CD4-positive, alpha-beta memory T cell (primary cell): Measurements from ENCODE around the gene PIGZ. TPM values are rescaled to one million over a fixed set of nuclear protein-coding genes. Genes with fewer than 3 reads are reported as not detected.

ENCODE experiments used
- CTCF ChIA-PET: fragments of 350-600 bp; sonication (Branson Sonifier 250); formaldehyde crosslinking; loops from one replicate; lab custom pipeline; 2021; ENCODE audit warnings: inconsistent platforms; ENCODE audit not compliant: partially characterized antibody; lab: Charles Lee
- POLR2A ChIA-PET: fragments of 350-600 bp; sonication (Branson Sonifier 250); formaldehyde crosslinking; loops from one replicate; lab custom pipeline; 2021; ENCODE audit not compliant: partially characterized antibody; lab: Charles Lee
- DNase-seq, 5 donors: peaks; one replicate each; pipeline versions ENCODE4 v3.0.0 to v3.0.0-alpha.2; 2020 to 2022; ENCODE audit warnings: mixed read lengths in 1 of 5
- H3K27ac ChIP-seq: one replicate; pipeline ENCODE4 v1.7.0; 2013; ENCODE audit warnings: low read depth, low read length
- H3K27me3 ChIP-seq: 2 replicates; pipeline ENCODE4 v1.7.0; 2013; ENCODE audit warnings: mild to moderate bottlenecking, low read length, moderate library complexity; ENCODE audit not compliant: insufficient read depth
- H3K36me3 ChIP-seq: 2 replicates; pipeline ENCODE4 v1.7.0; 2013; ENCODE audit warnings: mild to moderate bottlenecking, low read length, moderate library complexity; ENCODE audit not compliant: insufficient read depth
- H3K4me1 ChIP-seq: 2 replicates; pipeline ENCODE4 v1.7.0; 2013; ENCODE audit warnings: mild to moderate bottlenecking, low read length, moderate library complexity; ENCODE audit not compliant: insufficient read depth
- H3K4me3 ChIP-seq, 2 donors: one replicate each; pipeline ENCODE4 v1.7.0; 2013; ENCODE audit warnings: low read length in 2 of 2, mild to moderate bottlenecking in 1 of 2
- H3K9me3 ChIP-seq, 2 donors: one replicate each; pipeline ENCODE4 v1.7.0; 2013; ENCODE audit warnings: low read length in 2 of 2, control low read depth in 1 of 2; ENCODE audit not compliant: control insufficient read depth in 1 of 2
- H3K27ac Mint-ChIP-seq, 7 donors: one replicate each; pipeline ENCODE4 v1.8.0; 2020 to 2021; ENCODE audit warnings: mixed read lengths in 7 of 7, mild to moderate bottlenecking in 6 of 7, inconsistent platforms in 3 of 7, moderate library complexity in 3 of 7
- H3K27me3 Mint-ChIP-seq, 2 donors: one replicate each; pipeline ENCODE4 v1.8.0; 2020 to 2021; ENCODE audit warnings: mixed read lengths in 2 of 2
- H3K36me3 Mint-ChIP-seq, 2 donors: one replicate each; pipeline ENCODE4 v1.8.0; 2020 to 2021; ENCODE audit warnings: mixed read lengths in 2 of 2, inconsistent platforms in 1 of 2, mild to moderate bottlenecking in 1 of 2
- H3K4me1 Mint-ChIP-seq, 4 donors: one replicate each; pipeline ENCODE4 v1.8.0; 2020 to 2021; ENCODE audit warnings: mixed read lengths in 4 of 4, mild to moderate bottlenecking in 1 of 4
- H3K4me3 Mint-ChIP-seq, 8 donors: one replicate each; pipeline ENCODE4 v1.8.0; 2020 to 2021; ENCODE audit warnings: mixed read lengths in 8 of 8, mild to moderate bottlenecking in 7 of 8, moderate library complexity in 6 of 8, inconsistent platforms in 3 of 8
- H3K9me3 Mint-ChIP-seq, 8 donors: one replicate each; pipeline ENCODE4 v1.8.0; 2020 to 2021; ENCODE audit warnings: mixed read lengths in 8 of 8, mild to moderate bottlenecking in 5 of 8, inconsistent platforms in 3 of 8, moderate library complexity in 1 of 8
- intact Hi-C: fragments of 100-400 bp; cut with micrococcal nuclease; formaldehyde crosslinking; loops from one replicate; pipeline ENCODE4 v1.15.1; 2023
- polyA plus RNA-seq, 2 donors: library from polyadenylated mRNA; unstranded; fragments of 300-500 nt; fragmentation: Illumina TruSeq; gene quantifications; one replicate each; pipeline ENCODE4 v1.2.3, GENCODE V29; 2021
- total RNA-seq, 2 experiments: library from RNA; stranded (reverse); gene quantifications; one replicate each; pipeline ENCODE4 v1.2.3, GENCODE V29; 2021

PIGZ gene
- total and polyA plus RNA-seq, 4 experiments from 2014 or later = 0.33 to 1.2 (median 0.56) TPM

DNA sequence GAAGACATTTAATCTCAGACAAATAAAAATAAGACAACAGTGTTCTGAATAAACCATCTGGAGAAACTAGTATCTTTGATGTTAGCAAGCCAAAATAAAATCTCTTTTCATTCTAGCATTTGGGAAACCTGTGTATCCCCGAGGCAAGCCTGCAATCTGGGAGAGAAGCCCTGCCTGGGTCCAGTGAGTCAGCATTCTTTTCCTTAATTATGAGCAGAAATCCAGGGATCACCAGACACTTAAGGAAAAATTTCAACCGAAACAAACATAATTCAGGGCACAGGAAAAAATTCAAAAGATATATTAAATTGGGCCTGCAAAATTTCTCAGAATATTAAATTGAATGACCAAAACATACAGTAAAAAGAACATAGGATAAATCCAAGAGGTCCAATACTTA is 30.5 kb downstream of the PIGZ start:
- no peak for DNase-seq
- H3K36me3 ChIP-seq = peaks cover 52% of the 10 kb centered on the region
- H3K4me3 Mint-ChIP-seq = no peak overlapping the region
- peaks cover 0 to 4% (median 0%) of the 10 kb centered on the region in 8 donors for H3K9me3 Mint-ChIP-seq
- H3K27ac Mint-ChIP-seq = peak overlapping the region in 2 of 7 donors; percentile 52 to 98
- H3K27ac ChIP-seq = no peak overlapping the region
- H3K27me3 ChIP-seq = no peaks in the 10 kb centered on the region
- H3K9me3 ChIP-seq = no peaks in the 10 kb centered on the region
- peaks cover 11 to 41% (median 28%) of the 10 kb centered on the region in 4 donors for H3K4me1 Mint-ChIP-seq
- no peak overlapping the region for H3K4me3 ChIP-seq
- ChIA-PET POLR2A (interaction anchor here (1.5 kb wide), 1 partner anchor 53 kb away, joined by 3 read pairs; no protein-coding TSS in a partner anchor), CTCF (no interaction called here)
- intact Hi-C loops = no loop called here
- H3K4me1 ChIP-seq = peaks cover 21% of the 10 kb centered on the region
- peaks cover 51 to 79% of the 10 kb centered on the region in 2 donors for H3K36me3 Mint-ChIP-seq
- no peaks in the 10 kb centered on the region for H3K27me3 Mint-ChIP-seq

DNA sequence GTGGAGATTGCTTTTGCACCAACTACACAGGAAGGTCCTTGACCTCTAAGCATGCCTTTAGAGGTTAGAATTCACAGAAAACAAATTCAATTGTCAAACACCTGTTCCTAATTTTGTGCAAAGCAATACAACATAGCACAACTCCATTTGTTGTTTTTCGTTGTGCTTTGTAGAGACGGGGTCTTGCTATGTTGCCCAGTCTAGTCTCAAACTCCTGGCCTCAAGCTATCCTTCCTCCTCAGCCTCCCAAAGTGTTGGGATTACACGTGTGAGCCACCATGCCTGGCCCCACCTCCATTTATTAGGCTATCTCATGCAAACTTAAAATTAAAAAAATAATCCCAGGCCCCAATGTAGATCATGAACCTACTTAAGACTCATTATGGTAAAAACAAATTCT is 32.3 kb downstream of the PIGZ start:
- Histone ChIP-seq H3K27me3 (no peaks in the 10 kb centered on the region), H3K4me3 (no peak overlapping the region), H3K9me3 (no peaks in the 10 kb centered on the region), H3K27ac (no peak overlapping the region), H3K36me3 (peaks cover 62% of the 10 kb centered on the region), H3K4me1 (peaks cover 15% of the 10 kb centered on the region)
- no peak for DNase-seq
- no peaks in the 10 kb centered on the region for H3K27me3 Mint-ChIP-seq
- POLR2A ChIA-PET = no interaction called here
- intact Hi-C loops = no loop called here
- peaks cover 7 to 26% (median 15%) of the 10 kb centered on the region in 4 donors for H3K4me1 Mint-ChIP-seq
- H3K9me3 Mint-ChIP-seq = peaks cover 0 to under 1% (median 0%) of the 10 kb centered on the region in 8 donors
- peaks cover 60 to 82% of the 10 kb centered on the region in 2 donors for H3K36me3 Mint-ChIP-seq
- CTCF ChIA-PET = no interaction called here
- no peak overlapping the region for H3K4me3 Mint-ChIP-seq
- no peak overlapping the region for H3K27ac Mint-ChIP-seq

DNA sequence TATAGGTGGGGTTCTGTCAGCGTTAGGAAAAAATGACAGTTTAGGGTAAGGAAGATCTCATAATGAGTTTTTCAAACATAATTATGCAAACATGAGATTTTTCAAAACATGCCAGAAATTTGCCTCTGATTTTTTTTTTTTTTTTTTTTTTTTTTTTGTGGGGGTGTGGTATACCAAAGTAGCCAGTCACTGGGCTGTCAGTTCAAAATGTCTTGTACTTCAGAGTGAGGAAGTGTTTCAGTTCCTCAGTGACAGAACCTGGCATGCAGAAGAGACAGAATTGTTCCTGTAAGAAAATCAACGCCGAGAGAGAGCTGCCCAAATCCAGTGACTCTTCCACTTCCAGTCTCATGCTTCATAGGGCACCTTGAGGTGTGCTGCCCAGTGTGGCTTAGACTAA is 36.0 kb downstream of the PIGZ start:
- H3K36me3 ChIP-seq = peaks cover 75% of the 10 kb centered on the region

DNA sequence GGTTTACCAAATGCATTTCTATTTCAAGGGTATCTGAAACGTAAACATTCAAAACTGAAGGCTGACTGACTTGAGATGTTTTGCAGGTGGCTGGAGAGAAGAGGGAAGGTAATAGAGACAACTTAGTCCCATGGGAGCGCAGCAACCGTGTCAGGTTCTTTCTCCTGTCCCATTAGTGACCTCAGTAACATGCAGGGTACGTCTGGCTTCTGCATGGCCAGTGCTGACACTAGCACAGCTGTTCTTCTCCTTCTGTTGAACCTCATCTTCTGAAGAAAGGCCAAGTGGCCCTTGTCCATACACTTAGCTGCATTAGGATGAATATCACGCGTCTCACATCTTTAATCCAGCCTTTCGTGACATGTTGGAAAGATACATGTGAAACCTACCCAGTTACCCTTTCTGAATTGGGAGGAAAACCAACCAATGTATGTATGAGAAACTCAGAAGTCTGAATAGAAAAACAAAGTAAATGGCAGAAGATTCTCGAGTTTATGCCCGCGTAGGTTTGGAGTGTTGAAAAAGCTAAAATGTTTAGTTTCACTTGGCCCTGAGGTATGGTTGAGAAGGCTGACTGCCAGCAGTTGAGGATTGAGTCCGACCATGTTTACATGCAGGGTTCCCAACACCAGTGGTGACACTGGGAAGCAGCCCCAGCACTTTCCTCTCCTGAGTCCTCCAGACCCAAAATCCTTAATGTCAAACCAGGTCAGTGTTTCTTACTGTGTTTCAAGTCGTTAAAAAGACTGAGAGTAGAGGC is 36.6 kb downstream of the PIGZ start:
- H3K36me3 ChIP-seq = peaks cover 69% of the 10 kb centered on the region
- H3K4me1 Mint-ChIP-seq = no peaks in the 10 kb centered on the region
- no peak overlapping the region for H3K27ac ChIP-seq
- no peaks in the 10 kb centered on the region for H3K9me3 ChIP-seq
- POLR2A ChIA-PET = no interaction called here
- CTCF ChIA-PET = no interaction called here
- H3K36me3 Mint-ChIP-seq = peaks cover 47 to 88% of the 10 kb centered on the region in 2 donors
- peak overlapping the region in 2 of 7 donors; percentile 44 to 46 for H3K27ac Mint-ChIP-seq
- no peak overlapping the region for H3K4me3 ChIP-seq
- no peak for DNase-seq
- H3K9me3 Mint-ChIP-seq = no peaks in the 10 kb centered on the region
- H3K27me3 Mint-ChIP-seq = no peaks in the 10 kb centered on the region
- no peaks in the 10 kb centered on the region for H3K4me1 ChIP-seq
- H3K27me3 ChIP-seq = no peaks in the 10 kb centered on the region
- H3K4me3 Mint-ChIP-seq = no peak overlapping the region
- intact Hi-C loops = no loop called here

More for the DNA sequence above, 36.0 kb downstream of the PIGZ start:
- Histone ChIP-seq H3K4me3 (no peak overlapping the region), H3K4me1 (no peaks in the 10 kb centered on the region), H3K27me3 (no peaks in the 10 kb centered on the region), H3K27ac (no peak overlapping the region), H3K9me3 (no peaks in the 10 kb centered on the region)
- intact Hi-C loops = no loop called here
- no peaks in the 10 kb centered on the region for H3K9me3 Mint-ChIP-seq
- CTCF ChIA-PET = no interaction called here
- H3K27ac Mint-ChIP-seq = peak overlapping the region in 1 of 7 donors; percentile 44
- no peaks in the 10 kb centered on the region for H3K4me1 Mint-ChIP-seq
- no peak overlapping the region for H3K4me3 Mint-ChIP-seq
- H3K27me3 Mint-ChIP-seq = no peaks in the 10 kb centered on the region
- peaks cover 53 to 90% of the 10 kb centered on the region in 2 donors for H3K36me3 Mint-ChIP-seq
- POLR2A ChIA-PET = interaction anchor here (1.6 kb wide), 1 partner anchor 9 kb away, joined by 4 read pairs; no protein-coding TSS in a partner anchor
- no peak for DNase-seq

DNA sequence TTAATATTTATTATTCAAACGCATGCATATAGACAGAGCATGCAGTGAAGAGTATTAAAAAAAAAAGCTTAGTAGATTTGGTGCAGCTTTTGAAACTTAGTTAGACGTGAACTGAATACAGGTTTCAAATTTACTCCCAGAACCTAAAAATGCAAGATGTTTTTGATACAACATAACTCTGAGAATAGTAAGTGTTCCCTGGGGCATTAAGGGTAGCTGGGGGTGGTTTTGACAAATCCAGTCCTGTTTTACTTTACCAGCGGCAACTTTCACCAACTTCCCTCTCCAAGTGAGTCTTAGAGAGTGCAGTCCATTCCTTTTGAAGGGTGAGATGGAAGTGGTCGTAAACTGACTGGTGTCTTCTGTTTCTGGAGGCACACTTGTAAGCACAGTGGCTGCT is 37.5 kb downstream of the PIGZ start:
- H3K9me3 ChIP-seq = no peaks in the 10 kb centered on the region

DNA sequence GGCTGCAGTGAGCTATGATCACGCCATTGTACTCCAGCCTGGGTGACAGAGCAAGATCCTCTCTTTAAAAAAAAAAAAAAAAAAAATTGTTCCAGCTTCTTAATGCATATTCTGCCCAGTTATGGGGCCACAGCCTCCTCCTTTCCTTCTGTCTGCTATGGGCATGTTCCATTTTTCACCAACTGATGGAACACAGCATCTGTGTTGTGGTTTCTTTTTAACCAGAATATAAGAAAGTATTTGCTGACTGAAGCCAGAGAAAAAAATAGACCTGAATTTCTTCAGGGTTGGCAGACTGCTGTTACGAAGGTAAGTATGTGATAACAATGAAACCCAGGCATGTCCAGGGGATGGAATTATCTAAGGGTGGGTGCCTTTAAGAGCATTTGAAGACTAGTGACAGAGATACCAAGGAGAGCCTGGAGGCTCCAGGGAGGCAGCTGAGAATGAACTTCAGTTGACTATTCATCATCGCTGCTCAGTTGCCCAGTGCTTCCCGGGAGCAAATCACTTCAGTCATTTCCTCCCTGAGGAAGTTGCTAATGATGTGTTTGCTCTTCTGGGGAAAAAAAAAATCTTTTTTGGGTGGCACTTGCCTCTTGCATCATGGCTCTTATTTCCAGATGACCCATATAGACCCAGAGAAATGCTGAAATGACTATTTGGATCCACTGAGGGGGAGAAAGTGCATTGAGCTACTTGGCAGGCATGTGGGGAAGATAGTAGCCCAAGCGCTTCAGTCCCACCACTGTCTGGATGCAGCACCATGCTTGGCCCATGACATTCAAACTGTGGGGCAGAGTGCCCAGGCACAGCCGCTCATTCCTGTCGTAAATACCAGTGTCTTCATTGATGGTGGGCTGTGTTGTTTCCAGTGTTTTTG is 40.8 kb downstream of the PIGZ start:
- H3K27me3 Mint-ChIP-seq = no peaks in the 10 kb centered on the region
- ChIA-PET CTCF (no interaction called here), POLR2A (interaction anchor here (2.1 kb wide), 1 partner anchor 14 kb away, joined by 8 read pairs; the partner anchor contains the start of gene NCBP2)
- no peaks in the 10 kb centered on the region for H3K9me3 Mint-ChIP-seq
- H3K4me1 ChIP-seq = no peaks in the 10 kb centered on the region
- intact Hi-C loops = no loop called here
- H3K27ac Mint-ChIP-seq = peak overlapping the region in 2 of 7 donors; percentile 51 to 55
- no peak overlapping the region for H3K27ac ChIP-seq
- no peak for DNase-seq
- H3K36me3 Mint-ChIP-seq = peaks cover 19 to 70% of the 10 kb centered on the region in 2 donors
- H3K9me3 ChIP-seq = no peaks in the 10 kb centered on the region
- H3K4me1 Mint-ChIP-seq = no peaks in the 10 kb centered on the region
- H3K27me3 ChIP-seq = no peaks in the 10 kb centered on the region
- no peak overlapping the region for H3K4me3 ChIP-seq
- H3K4me3 Mint-ChIP-seq = no peak overlapping the region
- H3K36me3 ChIP-seq = peaks cover 36% of the 10 kb centered on the region

More for the DNA sequence above, 37.5 kb downstream of the PIGZ start:
- no peaks in the 10 kb centered on the region for H3K4me1 Mint-ChIP-seq
- H3K27me3 Mint-ChIP-seq = no peaks in the 10 kb centered on the region
- peaks cover 61% of the 10 kb centered on the region for H3K36me3 ChIP-seq
- H3K9me3 Mint-ChIP-seq = no peaks in the 10 kb centered on the region
- CTCF ChIA-PET = no interaction called here
- H3K27ac Mint-ChIP-seq = peak overlapping the region in 1 of 7 donors; percentile 50
- intact Hi-C loops = no loop called here
- POLR2A ChIA-PET = interaction anchor here (0.5 to 2.2 kb wide), 2 partner anchors 11 to 37 kb away, joined by 3 to 10 read pairs; partner anchors contain the start of gene NCBP2
- no peak overlapping the region for H3K4me3 ChIP-seq
- peaks cover 38 to 79% of the 10 kb centered on the region in 2 donors for H3K36me3 Mint-ChIP-seq
- H3K4me1 ChIP-seq = no peaks in the 10 kb centered on the region
- H3K4me3 Mint-ChIP-seq = no peak overlapping the region
- DNase-seq = no peak
- no peaks in the 10 kb centered on the region for H3K27me3 ChIP-seq
- no peak overlapping the region for H3K27ac ChIP-seq

DNA sequence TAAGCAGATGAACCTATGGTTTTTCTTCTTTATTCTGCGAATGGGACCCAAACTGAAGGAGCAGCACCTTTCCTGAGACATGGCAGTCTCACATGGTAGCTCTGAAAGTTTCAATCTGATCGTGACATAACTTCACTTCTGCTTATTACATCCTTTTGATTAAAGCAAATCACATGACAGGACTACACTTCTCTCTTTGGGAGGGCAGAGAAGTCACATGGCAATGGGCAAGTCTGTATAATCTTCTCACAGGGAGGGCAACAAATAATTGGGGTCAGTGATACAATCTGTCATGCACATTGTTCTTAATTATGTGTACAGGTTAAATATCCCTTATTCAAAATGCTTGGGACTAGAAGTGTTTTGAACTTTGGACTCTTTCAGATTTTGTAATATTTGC is 47.9 kb downstream of the PIGZ start:
- no peak for DNase-seq
- Mint-ChIP-seq H3K27ac (peak overlapping the region in 3 of 7 donors; percentile 42 to 68 (median 43)), H3K27me3 (no peaks in the 10 kb centered on the region), H3K9me3 (peaks cover 0 to 7% (median 0%) of the 10 kb centered on the region in 8 donors), H3K4me1 (peaks cover 0 to 6% (median under 1%) of the 10 kb centered on the region in 4 donors), H3K4me3 (no peak overlapping the region), H3K36me3 (peaks cover 12 to 37% of the 10 kb centered on the region in 2 donors)
- Histone ChIP-seq H3K9me3 (no peaks in the 10 kb centered on the region), H3K27ac (no peak overlapping the region), H3K36me3 (no peaks in the 10 kb centered on the region), H3K4me3 (no peak overlapping the region), H3K4me1 (no peaks in the 10 kb centered on the region), H3K27me3 (no peaks in the 10 kb centered on the region)
- ChIA-PET CTCF (no interaction called here), POLR2A (no interaction called here)
- intact Hi-C loops = no loop called here
